T-helper 1 cell treated with Interleukin-12 subunit alpha and Interleukin-12 subunit beta and Interleukin-4 antibody, amounts not matched to agents 30 ng/mL and 1 ng/mL, for 36 hours (primary cell): ENCODE measurements around the gene ANK2. TPM values are rescaled to one million over a fixed set of nuclear protein-coding genes. Genes with fewer than 3 reads are reported as not detected.

ENCODE experiments used
- intact Hi-C: fragments of 100-400 bp; cut with micrococcal nuclease; formaldehyde crosslinking; loops from one replicate; pipeline ENCODE4 v1.15.1; 2024
- total RNA-seq: library from RNA; stranded (reverse); gene quantifications from 2 replicates; pipeline ENCODE4 v1.2.3, GENCODE V29; 2022

Gene ANK2
- total RNA-seq, 1 donor from 2014 or later: 1.4 TPM

- intact Hi-C loops: loop anchor here (1.0 kb wide), 7 partner anchors 50 to 1417 kb away; no protein-coding TSS in a partner anchor
Observed at GRCh38 chr4:113278324-113278934, 229.0 kb downstream of the ANK2 start.

GRCh38 chr4:113285501-113285900, 236.0 kb downstream of the ANK2 start:
- intact Hi-C loops: no loop called here

- intact Hi-C loops: no loop called here
Observed at GRCh38 chr4:113288257-113288656, 238.8 kb downstream of the ANK2 start.

- intact Hi-C loops: no loop called here
Observed at GRCh38 chr4:113288696-113289095, 239.2 kb downstream of the ANK2 start.

- intact Hi-C loops: no loop called here
Observed at GRCh38 chr4:113289766-113290165, 240.3 kb downstream of the ANK2 start.

GRCh38 chr4:113290666-113291065, 241.2 kb downstream of the ANK2 start:
- intact Hi-C loops: no loop called here

- intact Hi-C loops: no loop called here
Observed at GRCh38 chr4:113292371-113293042, 243.1 kb downstream of the ANK2 start.

GRCh38 chr4:113293043-113293560, 243.6 kb downstream of the ANK2 start:
- intact Hi-C loops: no loop called here

- intact Hi-C loops: loop anchor here (2.0 kb wide), 1 partner anchor 23 kb away; no protein-coding TSS in a partner anchor
Observed at GRCh38 chr4:113293674-113294073, 244.2 kb downstream of the ANK2 start.

GRCh38 chr4:113294908-113295307, 245.5 kb downstream of the ANK2 start:
- intact Hi-C loops: loop anchor here (2.0 kb wide), 1 partner anchor 22 kb away; no protein-coding TSS in a partner anchor

- intact Hi-C loops: no loop called here
Observed at GRCh38 chr4:113300471-113300928, 251.0 kb downstream of the ANK2 start.

GRCh38 chr4:113302051-113302450, 252.6 kb downstream of the ANK2 start:
- intact Hi-C loops: no loop called here

- intact Hi-C loops: no loop called here
Observed at GRCh38 chr4:113303315-113303714, 253.9 kb downstream of the ANK2 start.

GRCh38 chr4:113311047-113311446, 261.6 kb downstream of the ANK2 start:
- intact Hi-C loops: no loop called here

GRCh38 chr4:113312529-113312928, 263.1 kb downstream of the ANK2 start:
- intact Hi-C loops: no loop called here

- intact Hi-C loops: no loop called here
Observed at GRCh38 chr4:113314426-113314825, 265.0 kb downstream of the ANK2 start.

GRCh38 chr4:113316879-113317278, 267.4 kb downstream of the ANK2 start:
- intact Hi-C loops: loop anchor here (1.0 to 2.0 kb wide), 2 partner anchors 22 to 38 kb away; no protein-coding TSS in a partner anchor

- intact Hi-C loops: loop anchor here (1.0 to 2.0 kb wide), 2 partner anchors 23 to 38 kb away; no protein-coding TSS in a partner anchor
Observed at GRCh38 chr4:113317523-113317922, 268.1 kb downstream of the ANK2 start.

- intact Hi-C loops: no loop called here
Observed at GRCh38 chr4:113322736-113323135, 273.3 kb downstream of the ANK2 start.

- intact Hi-C loops: no loop called here
Observed at GRCh38 chr4:113325876-113326615, 276.6 kb downstream of the ANK2 start.

- intact Hi-C loops: no loop called here
Observed at GRCh38 chr4:113327494-113327893, 278.0 kb downstream of the ANK2 start.

- intact Hi-C loops: loop anchor here (1.0 kb wide), 1 partner anchor 50 kb away; no protein-coding TSS in a partner anchor
Observed at GRCh38 chr4:113328514-113328913, 279.1 kb downstream of the ANK2 start.
